Measurements from ENCODE around the gene ATP5F1A.
"Not testable (repeated sequence)": the region's sequence is repeated elsewhere in the genome, so short reads cannot be mapped to it uniquely, and the experiment has no call there.

ATP5F1A gene

DNA sequence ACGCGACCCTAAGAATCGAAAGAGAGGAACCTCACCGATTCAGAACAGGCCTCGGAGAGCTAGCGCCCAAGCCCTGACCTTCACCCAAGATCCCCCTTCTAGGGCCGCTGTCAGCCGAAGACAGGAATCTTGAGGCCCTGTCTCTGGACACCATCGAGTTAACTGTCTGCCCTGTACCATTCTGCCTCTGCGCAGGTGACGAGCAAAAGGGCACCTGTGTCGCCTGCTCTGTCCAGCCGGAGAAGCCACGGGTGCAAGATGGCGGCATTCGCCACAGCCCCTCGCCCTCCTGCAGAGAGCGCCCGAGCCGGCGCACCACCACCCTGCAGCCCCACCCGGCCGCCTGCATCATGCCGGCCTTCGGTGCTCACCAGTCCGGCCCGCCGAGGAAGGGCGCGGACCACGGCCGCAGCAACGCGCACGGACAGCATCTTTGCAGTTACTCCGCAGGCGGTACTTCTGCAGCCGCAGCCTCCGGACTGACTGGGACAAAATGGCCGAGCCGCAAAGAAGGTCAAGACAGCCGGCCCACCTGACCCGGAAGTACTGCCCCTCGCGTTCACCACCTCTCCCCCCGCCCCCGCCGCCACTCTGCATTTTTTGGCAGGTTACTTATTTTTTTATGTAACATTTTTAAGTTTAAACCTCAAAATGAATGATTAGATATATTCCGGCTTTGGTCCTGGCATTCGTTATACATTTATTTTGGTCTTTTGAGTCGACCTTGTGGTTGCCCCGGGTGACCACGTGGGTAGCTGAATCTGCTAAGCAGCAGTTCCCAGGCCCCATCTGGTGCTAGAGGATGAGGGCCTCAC is at the start of gene ATP5F1A:
ATP5F1A (minus strand) TSS at position 496 of the 815 bp plus-strand sequence; CDS start at position 431, 65 bp downstream.
- peak; percentile 46 for DNase-seq

DNA sequence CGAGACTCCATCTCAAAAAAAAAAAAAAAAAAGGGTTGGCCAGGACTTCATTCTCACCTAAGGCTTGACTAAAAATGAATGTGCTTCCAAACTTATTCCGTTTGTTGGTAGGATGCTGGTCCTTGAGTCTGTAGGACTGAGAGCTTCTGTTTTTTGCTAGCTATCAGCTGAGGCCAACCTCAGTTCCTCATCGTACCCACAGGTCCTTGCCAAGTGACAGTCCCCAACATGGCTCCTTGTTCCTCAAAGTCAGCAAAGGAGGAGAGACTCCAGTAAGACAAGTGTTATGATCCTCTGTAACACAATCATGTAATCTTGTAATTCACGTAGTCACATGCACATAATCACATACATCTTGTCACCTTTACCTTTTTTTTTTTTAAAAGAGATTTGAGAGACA is 43.1 kb upstream of the ATP5F1A start:
- DNase-seq = no peak

DNA sequence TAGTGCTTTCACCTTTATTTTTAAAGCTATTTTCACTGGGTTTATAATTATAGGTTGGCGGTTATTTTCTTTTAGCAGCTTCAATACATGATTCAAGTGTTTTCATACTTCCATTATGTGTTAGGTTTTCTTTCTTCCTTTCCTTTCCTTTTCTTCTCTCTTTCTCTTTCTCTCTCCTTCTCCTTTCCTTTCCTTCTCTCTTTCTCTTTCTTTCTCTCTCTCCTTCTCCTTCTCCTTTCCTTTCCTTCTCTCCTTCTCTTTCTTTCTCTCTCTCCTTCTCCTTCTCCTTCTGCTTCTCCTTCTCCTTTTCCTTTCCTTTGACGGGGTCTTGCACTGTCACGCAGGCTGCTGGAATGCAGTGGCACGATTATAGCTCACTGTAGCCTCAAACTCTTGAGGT is 42.1 kb upstream of the ATP5F1A start:
- no peak for DNase-seq

DNA sequence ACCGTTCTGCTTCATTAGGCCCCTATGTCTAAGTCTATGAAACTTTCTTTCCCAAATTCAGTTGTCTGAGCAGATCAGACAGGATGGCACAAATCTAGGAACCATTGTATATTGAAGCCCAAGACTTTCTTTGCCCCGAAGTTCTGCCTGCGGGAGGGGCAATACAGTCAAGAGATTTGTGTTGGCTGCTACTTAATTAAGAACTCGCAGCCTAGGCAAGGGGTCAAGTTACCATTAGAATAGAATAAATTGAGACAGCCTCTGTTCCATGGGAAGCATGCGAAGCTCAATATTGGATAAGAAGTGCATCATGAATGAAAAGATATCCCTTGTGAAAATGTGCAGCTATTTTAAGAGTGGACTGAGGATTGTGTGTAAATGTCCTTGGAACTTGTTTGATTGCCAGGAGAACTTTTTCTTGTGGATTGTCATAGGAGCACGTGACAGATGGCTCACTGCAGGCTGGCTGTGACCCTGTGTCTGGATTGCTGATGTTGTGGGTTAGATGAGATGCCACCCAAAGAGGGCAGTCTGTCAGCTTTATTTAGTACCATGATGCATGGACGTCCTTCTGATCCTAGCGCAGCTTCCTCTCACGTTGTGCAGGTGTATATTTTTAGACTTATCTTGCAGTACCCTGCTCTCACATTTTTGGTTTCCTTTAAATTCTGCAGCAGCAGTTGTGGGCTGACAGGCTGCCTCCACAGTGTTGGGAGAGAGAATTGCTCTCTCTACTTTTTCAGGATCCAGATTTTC is 37.0 kb upstream of the ATP5F1A start:
- DNase-seq = no peak

DNA sequence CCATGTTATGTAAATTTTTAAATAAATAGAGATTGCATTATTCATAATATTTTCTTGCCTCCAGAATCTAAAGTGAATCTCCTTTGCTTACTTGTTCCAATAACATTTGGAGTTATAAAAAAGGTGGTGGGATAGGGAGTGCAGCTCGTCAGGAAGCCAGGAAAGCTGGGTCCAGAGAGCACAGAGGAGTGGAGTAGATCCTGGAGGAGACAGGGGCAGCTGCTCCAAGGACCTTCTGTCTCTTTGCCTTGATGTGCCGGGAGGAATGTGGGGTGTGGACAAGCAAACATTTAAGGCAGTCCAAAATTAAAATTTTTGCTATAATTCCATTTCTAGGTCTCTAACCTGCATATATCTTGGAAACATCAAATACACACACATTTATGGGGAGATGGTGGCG is 35.4 kb upstream of the ATP5F1A start:
- no peak for DNase-seq

DNA sequence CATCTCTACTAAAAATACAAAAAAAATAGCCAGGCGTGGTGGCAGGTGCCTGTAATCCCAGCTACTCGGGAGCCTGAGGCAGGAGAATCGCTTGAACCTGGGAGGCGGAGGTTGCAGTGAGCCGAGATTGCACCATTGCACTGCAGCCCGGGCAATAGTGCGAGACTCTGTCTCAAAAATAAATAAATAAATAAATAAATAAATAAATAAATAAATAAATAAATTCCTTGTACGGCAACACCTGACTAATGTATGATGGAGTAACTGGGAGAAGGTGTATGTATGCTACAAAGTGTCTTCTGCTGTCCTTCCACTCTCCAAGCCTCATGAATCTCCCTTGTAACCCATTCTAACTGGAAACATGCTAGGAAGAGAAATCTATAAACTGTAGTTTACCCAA is 32.5 kb upstream of the ATP5F1A start:
- DNase-seq = not testable (repeated sequence)

DNA sequence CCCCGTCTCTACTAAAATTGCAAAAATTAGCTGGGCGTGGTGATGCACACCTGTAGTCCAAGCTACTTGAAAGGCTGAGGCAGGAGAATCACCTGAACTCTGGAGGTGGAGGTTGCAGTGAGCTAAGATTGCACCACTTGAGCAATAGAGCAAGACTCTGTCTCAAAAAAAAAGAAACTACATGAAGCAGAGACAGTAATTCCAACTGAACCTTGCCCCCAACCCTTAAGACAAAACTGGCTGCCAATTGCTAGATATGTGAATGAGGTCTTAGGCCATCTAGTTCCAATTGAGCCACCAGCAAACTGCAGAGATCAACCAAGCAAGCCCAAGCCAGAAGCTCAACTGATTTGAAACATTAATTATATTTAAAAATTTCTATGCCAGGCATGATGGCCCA is 32.0 kb upstream of the ATP5F1A start:
- no peak for DNase-seq

DNA sequence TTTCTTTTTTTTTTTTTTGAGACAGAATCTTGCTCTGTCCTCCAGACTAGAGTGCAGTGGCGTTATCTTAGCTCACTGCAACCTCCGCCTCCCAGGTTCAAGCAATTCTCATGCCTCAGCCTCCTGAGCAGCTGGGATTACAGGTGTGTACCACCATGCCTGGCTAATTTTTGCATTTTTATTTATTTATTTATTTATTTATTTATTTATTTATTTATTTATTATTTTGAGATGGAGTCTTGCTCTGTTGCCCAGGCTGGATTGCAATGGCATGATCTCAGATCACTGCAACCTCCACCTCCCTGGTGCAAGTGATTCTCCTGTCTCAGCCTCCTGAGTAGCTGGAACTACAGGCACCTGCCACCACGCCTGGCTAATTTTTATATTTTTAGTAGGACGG is 28.5 kb upstream of the ATP5F1A start:
- not testable (repeated sequence) for DNase-seq

DNA sequence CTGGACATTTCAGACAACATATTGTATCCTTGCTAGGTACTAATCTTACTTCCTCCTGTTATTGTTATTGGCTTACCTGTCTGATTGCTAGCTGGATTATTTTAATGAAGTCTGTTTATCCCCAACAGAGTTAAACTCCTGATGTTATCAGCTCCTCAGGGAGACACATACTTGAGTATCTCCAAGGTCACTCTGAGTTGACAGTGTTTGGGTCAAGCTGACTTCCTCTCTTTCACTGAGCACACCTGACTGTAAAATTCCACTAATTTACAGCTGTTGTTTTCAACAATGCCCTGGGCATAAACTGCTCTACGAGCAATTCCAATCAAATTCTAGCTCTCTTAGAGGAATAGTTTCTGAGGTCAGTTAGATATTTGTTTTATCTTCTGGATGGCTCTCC is 15.7 kb upstream of the ATP5F1A start:
- DNase-seq = no peak

DNA sequence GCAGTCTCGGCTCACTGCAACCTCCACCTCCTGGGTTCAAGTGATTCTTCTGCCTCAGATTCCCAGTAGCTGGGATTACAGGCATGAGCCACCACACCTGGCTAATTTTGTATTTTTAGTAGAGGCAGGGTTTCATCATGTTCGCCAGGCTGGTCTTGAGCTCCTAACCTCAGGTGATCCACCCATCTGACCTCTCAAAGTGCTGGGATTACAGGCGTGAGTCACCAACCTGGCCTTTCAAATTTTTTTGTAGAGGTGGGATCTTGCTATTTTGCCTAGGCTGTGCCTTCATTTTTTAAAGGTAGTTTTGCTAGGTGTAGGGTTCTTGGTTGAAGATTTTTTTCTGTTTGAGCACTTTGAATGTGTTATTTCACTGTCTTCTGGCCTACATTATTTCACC is 12.3 kb upstream of the ATP5F1A start:
- no peak for DNase-seq

DNA sequence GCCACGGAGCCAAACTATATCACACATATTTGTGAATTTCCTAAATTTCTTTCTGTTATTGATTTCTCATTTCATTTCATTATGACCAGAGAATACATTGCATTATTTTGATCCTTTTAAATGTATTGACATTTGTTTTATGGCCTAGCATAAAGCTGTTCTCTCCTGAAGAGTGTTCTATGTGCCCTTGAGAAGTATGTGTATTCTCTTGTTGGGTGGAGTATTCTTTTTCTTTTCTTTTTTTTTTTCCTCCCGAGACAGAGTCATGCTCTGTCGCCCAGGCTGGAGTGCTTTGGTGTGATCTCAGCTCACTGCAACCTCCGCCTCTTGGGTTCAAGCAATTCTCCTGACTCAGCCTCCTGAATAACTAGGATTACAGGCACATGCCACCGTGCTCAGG is 11.3 kb upstream of the ATP5F1A start:
- DNase-seq = no peak

DNA sequence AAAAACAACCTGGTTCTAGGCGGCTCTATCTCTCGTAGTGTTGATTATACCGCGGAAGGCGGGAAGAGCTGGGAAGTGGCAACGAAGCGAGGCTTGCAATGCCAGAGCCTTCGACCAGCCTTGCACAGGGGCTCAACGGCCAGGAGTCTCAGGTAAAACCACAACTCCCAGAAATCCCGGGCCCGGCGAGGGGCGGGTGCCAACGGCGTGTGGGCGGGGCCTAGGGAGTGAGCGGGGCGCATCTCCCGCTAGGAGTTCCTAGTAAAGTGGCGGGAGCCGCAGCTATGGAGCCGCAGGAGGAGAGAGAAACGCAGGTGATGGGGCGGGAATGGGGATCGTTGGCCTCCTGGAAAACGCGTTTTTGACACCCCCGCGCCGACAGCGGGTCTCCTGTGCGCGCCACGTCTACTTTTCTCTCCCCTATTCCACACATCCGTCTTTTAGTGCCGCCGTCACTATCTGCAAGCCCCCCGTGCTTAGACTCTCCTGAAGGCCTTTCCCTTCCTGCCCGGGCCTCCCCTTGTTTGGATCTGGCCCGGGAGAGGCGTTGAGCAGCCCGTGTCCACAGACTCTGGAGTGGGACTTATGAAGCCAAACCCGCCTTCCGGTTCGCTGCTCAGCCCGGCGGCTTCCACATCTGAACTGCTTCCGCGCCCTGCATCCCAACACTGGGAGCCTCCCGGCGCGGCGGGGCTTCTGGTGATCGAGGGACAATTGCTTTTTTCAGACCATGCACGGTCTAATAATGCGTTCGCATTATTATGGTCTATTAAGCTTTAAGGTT is 6.2 kb upstream of the ATP5F1A start, which contains the start of gene HAUS1:
HAUS1 (plus strand) TSS at position 258 of the 784 bp plus-strand sequence; CDS start at position 285, 27 bp downstream.
- peak; percentile 88 for DNase-seq

DNA sequence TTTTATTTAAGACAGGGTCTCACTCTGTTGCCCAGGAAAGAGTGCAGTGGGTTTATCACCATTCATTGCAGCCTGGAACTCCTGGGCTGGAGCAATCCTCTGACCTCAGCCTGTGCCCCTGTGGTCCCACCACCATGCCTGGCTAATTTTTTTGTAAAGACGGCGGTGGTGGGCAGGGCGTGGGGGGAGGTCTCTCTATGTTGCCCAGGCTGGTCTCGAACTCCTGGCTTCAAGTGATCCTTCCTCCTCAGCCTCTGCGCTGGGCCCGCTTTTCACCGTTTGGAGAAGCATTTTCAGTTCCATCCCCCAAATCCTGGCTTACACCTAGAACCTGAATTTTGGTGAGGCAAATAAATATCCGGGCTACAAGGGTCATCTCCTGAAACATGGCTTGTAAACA is 1.4 kb upstream of the ATP5F1A start:
- DNase-seq = no peak

DNA sequence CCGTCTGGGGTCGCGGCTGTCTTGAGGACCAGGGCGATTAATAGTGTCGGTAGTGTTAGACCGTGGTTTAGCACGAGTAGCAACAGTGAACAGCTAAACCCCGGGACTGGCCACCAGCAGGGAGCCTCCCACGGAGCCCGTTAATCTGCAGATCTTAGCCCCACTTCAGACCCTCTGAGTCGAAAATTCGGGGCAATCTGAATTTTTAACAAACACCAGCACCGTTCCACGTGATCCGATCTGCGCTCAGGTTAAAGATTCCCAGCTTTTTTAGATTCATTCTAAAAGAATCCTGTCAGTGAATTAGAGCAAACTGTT is 479 bp upstream of the ATP5F1A start:
- no peak for DNase-seq

DNA sequence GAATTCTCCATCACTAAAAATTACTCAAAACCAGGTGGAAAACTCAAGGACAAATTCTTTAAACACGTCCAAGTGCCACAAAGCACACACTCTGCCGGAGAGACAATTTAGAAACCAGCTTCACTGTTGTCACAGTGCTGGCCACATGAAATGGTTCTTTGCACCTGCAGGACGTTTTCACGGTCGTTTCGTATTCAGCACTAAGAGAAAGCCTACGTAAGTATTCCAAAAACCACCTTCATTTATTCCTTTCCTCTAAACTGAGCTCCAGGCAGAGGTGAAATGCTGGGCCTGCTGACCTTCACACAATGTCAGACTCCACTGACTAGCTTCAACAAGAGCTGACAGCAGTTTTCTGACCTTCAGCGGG is 680 bp downstream of the ATP5F1A start:
- no peak for DNase-seq

DNA sequence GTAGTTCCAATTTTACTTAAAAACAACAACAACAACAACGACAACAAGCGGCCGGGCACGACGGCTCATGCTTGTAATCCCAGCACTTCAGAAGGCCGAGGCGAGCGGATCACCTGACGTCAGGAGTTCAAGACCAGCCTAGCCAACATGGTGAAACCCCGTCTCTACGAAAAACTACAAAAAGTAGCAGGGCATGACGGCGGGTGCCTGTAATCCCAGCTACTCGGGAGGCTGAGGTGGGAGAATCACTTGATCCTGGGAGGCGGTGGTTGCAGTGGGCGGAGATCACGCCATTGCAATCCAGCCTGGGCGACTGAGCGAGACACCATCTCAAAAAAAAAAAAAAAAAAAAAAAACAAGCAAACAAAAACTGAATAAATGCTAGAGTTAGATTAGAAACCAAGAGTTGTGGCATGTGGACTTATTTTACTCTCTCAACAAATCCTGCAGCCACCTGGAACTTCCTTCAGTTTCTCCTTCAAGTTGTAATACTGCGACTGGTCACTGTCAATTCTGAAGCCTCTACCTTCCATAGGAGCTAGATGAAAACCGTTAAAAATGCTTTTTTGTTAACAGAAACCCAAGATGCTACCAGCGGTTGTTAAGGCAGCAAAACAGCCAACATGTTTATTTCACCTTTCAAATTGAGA is 1.3 kb downstream of the ATP5F1A start:
- no peak for DNase-seq

DNA sequence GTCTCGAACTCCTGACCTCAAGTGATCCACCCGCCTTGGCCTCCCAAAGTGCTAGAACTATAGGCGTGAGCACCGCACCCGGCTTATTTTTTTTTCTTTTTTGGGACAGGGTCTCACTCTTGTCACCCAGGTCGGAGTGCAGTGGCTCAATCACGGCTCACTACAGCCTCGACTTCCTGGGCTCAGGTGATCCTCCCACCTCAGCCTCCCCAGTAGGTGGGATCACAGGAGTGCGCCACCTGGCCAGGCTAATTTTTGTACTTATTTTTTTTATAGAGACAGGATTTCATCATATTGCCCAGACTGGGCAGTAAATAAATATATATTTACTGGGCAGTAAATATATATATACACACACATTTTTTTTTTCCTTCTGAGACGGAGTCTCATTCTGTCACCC is 2.6 kb downstream of the ATP5F1A start:
- DNase-seq = no peak

DNA sequence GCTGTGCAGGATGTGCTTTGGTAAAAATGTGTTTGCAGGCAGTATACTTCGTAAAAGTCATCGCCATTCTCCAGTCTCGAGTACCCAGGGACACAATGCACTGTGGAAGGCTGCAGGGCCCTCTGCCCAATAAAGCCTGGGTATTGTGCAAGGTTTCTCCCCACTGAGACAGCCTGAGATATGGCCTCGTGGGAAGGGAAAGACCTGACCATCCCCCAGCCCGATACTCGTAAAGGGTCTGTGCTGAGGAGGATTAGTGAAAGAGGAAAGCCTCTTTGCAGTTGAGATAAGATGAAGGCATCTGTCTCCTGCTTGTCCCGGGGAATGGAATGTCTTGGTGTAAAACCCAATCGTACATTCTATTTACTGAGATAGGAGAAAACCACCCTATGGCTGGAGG is 9.6 kb downstream of the ATP5F1A start:
- not testable (repeated sequence) for DNase-seq

DNA sequence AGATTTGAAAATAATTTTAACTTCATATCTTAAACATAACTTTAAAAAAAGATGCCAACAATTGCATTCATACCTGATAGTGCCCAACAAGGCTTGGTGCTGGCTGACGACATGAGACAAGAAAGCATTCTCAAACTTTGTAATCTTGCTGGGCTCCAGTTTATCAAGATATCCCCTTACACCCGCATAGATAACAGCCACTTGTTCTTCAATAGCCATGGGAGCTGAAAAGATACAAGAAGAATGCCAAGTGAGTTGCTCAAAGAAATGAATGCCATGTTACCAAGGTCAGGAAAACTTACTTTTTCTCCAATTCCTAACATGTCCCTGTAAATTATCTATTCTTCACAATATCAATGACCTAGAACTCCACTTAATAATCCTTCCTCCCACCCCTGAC is 13.7 kb downstream of the ATP5F1A start:
- no peak for DNase-seq

DNA sequence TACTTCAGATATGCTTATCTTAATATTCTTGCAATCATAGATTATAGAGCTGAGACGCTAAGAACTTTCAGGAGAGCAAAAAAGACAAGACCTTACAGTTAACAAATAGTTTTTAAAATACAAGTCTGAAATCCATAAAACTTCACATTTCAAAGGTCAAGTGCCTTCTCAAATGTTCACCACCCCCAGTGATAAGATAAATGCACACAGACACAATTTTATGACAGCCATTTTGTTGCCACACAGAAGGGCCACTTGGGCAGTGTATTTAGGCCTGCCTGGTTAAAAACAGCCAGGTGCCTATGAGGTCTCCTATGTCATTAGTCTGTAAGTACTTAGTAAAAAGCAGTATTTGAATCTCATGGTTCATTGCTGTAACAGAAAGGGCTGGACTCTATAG is 17.9 kb downstream of the ATP5F1A start:
- DNase-seq = no peak

DNA sequence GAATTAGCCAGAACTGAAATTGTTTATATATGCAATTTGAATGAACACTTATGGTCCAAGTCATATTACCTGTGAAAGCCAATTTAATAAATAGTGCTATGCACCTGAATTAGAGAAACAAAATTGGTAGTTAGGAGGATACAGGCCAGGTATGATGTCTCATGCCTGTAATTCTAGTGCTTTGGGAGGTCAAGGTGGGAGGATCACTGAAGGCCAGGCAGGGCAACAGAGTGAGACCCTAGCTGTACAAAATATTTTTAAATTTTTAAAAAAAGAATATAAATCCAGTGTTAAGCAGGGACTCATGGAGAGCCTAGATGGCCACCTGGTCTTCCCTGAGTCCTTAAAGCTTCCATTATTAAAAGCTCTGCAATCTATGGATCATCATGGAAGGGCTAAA is 18.8 kb downstream of the ATP5F1A start:
- no peak for DNase-seq

DNA sequence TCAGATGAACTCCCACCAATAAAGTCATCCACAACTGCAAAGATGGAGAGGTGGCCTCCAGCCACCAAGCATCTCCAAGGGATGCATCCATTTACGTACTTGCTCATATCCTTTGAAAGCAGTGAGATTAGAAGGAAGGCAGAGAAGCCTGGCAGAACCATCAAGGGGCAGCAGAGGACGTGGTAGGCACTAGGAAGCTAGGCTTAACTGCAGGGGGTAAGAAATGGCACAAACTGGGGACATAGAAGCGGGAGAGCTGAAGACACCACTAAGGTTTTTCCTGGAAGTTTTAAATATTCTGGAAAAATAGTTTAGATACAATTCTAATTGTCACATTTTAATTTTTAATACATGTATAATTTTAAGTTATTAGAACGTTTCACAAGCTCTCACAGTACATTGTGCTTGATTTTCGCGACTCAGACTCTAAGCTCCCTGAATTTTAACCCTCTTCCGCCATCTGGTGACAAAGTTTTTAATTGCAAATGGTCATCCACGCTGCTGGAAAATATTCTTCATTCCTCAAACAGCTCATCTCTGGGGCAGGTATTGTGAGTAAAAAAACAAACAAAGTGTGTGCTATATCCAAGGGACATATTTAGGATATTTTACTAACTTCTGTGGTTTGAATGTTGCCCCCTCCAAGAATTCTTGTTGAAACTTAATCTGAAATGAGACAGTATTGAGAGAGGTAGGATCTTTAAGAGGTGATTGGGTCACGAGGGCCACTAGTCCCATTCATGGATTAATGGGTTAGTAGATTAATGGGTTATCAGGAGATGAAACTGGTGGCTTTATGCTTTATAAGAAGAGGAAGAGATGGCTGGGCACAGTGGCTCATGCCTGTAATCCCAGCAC is 24.4 kb downstream of the ATP5F1A start:
- DNase-seq = no peak

Measured in SHP77 treated with DMSO at 0.1 percent for 48 hours (cell line).